GM19328 (cell line): ENCODE measurements around the gene ITK.
"Not testable (repeated sequence)": the region's sequence is repeated elsewhere in the genome, so short reads cannot be mapped to it uniquely, and the experiment has no call there.

Source experiments
- ATAC-seq: cut with Tn5 transposase; IDR thresholded peaks from one replicate; pipeline ENCODE4 v1.9.1; 2021; ENCODE audit warnings: mild to moderate bottlenecking, moderate library complexity; ENCODE audit not compliant: unreplicated experiment

Gene ITK

DNA sequence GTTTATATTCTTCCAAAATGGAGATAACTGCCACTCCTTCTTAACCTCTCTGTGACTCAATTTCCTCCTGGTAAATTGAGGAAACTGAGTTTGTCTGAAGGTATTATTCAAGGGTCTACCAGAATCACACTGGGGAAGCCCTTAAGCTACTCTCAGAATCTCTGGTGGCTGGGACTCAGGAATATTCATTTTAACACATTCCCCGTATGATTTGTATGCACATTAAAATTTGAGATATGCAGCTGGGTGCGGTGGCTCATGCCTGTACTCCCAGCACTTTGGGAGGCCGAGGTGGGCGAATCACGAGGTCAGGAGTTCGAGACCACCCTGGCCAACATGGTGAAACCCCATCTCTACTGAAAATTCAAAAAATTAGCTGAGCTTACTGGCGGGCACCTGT lies 64.1 kb downstream of the ITK start:
- ATAC-seq = not testable (repeated sequence)

GRCh38 chr5:157245476-157245875 lies 64.8 kb downstream of the ITK start:
- no peak for ATAC-seq

DNA sequence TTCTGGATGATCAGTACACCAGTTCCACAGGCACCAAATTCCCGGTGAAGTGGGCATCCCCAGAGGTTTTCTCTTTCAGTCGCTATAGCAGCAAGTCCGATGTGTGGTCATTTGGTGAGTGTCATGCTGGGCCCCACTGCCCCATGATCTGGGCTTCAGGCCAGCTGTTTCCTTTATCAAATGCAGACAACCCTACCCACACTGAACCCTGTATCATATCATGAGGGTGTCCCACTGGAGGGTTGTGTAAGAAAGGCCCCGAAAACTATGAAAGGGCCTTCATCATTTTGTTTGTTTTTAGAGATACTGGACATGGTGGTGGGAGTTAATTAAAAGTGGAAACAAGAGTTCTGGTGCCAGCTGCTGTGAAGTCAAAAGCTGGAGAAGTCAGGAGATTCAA lies 65.2 kb downstream of the ITK start:
- no peak for ATAC-seq

DNA sequence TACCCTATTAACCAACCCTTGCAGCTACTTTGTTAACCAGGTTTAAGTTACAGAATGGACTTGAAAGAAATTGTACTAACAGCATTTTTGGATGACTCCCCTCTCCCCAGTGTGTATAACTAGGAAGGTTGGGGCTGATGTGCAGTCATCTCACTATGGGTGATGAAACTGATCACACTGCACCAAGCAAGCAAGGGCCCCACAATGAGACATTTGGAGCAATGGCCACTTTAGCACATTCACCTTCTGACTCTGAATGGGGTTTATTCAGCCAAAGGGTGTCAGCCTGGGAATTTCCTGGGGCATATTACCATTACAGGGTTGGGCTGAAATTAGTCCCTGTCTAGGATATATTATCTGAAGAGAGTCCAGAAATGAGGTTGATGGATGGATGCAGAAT lies 66.6 kb downstream of the ITK start:
- no peak for ATAC-seq

DNA sequence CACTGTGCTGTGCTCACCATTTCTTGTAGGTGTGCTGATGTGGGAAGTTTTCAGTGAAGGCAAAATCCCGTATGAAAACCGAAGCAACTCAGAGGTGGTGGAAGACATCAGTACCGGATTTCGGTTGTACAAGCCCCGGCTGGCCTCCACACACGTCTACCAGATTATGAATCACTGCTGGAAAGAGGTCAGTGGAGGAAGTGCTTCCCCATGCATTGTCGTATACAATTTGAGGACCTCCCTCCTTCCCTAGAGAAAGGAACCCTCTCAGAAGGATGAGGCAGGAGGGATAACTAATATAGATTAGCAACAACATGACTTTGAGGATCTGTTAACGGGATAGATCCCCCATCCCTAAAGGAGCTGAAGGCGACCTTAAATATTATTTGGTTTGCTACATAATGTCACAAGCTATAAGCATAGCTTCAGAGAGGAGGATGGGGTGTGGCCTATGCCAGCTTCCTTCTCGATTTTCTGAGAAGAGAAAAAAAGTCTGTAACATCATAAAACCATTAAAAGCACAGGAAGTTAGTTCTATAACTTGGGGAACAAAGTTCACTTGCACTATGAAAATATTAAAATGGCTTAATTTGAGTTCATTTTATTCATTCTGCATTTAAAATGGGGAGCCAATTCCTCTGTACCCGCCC lies 68.3 kb downstream of the ITK start:
- no peak for ATAC-seq

GRCh38 chr5:157252711-157253465 lies 72.2 kb downstream of the ITK start:
- ATAC-seq = peak; percentile 90

GRCh38 chr5:157253547-157253946 lies 72.9 kb downstream of the ITK start:
- ATAC-seq = no peak

DNA sequence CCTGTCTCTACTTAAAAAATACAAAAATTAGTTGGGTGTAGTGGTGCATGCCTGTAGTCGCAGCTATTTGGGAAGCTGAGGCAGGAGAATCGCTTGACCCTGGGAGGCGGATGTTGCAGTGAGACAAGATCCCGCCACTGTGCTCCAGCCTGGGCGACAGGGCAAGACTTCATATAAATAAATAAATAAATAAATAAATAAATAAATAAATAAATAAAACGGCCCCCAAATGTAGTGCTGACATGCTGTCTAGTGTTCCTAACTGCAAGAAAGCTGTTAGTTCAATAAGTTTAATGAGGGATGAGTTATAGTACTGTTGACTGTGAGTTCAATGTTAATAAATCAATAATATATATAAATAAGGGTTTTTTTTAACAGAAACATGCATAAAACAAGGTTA lies 77.8 kb downstream of the ITK start:
- ATAC-seq = no peak

DNA sequence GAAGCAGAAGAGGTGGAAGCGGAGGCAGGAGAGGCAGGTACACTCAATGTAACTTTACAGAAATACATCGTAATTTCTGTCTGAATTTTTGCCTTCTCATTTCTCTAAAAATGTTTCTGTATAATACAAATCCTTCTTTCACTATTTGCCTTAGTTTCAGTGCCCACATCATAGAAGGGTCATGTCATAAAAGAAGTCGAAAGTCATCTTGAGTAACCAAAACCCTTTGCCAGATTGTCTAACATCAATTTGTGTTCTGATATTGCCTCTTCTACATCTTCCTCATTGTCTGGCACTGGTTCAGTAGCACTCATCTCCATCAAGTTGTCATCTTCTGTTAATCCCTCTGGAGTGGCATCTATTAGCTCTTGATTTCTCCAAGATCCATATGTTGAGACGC lies 79.1 kb downstream of the ITK start:
- ATAC-seq = no peak

DNA sequence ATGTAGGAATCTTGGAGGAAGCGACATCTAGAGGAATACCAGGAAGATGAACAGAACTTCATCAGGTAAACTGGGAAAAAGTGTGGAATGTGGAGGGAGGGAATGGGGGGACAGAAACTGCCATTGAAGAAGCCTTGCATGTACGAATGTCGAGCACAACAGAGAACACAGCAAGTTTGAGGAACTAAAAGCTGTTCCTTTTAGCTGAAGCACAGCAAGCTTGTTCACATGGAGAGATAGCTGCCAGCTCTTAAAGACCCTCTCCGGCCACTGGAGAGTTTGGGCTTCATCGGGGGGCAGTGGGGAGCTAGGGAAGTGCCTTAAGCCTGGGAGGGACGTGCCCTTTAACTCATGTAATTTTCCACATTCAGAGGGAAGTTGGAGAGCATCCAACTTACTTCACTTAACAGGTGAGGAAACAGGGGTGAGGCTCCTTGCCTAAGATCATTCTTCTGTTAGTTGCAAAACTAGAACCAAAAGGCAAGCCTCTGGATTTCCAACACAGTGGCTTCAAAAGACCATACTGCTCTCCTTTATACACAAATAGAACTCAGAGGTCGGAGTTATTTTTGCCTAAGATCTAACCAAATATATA lies 83.0 kb downstream of the ITK start:
- no peak for ATAC-seq

DNA sequence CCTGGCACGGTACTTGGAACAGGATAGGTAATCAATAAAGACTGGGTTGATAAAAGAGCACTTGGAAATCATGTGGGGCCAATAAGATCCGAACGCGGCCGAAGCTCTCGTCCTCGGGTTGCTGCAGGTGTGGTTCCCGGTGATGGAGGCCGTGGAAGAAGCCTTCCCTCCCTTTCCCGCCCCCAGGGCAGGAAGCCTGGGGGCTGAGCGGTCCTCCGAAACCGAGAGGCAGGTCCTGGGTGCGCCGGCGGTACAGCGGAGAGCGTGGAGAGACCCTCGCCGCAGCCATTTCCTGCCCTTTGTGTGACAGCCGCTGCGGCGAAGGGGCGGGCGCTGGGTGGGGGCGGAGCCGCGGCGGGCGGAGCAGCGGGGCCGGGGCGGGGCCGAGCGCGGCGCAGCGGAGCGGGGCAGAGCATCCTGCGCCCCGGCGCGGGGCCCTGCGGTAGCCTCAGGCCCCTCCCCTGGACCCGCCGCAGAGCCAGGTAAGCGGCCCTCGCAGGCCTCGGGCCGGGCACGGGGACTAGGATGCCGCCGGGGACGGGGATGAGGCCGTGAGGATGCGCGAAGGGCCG lies 85.2 kb downstream of the ITK start, which contains the start of gene CYFIP2:
CYFIP2 (plus strand) TSS at position 410 of the 572 bp plus-strand sequence. CDS start 19,239 bp downstream, outside the sequence.
- peak; percentile 84 for ATAC-seq

DNA sequence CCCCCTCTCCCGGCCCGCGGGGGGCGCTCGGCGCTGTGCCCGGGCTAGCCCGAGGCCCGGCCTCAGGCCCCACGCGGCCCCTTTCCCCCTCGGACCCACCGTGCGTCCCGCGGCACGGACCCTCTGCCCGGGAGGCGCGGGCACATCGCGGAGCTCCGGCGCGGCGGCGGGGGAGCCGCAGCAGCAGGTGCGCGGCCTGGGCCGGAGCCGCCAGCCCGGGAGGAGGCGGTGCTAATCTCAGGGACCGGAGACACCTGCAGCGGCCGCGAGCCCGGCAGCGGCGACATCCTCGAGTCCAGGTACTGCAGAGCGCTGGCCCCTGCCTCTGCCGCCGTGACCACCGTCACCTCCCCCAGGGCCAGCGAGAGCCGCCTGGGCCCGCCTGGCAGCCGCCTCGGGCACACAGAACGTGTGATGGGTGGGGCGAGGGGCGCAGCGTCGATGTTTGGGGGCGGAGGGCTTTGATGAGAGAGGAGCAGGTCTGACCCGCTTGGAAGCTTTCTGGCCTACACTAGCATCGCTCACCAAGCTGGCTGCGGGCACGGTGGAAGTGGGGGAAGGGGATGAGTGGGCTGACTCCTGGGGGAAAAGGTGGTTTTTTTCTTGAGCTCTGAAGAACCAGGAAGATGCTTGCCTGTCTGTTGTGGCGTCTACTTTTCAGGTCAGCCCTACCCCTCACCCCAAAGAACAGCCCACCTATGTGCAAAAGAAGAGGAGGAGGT lies 85.8 kb downstream of the ITK start:
- peak; percentile 32 for ATAC-seq

- no peak for ATAC-seq
Measured at GRCh38 chr5:157267025-157267424, 86.4 kb downstream of the ITK start.

- no peak for ATAC-seq
Measured at GRCh38 chr5:157267761-157268480, 87.3 kb downstream of the ITK start.

GRCh38 chr5:157269165-157269671 lies 88.6 kb downstream of the ITK start:
- no peak for ATAC-seq

DNA sequence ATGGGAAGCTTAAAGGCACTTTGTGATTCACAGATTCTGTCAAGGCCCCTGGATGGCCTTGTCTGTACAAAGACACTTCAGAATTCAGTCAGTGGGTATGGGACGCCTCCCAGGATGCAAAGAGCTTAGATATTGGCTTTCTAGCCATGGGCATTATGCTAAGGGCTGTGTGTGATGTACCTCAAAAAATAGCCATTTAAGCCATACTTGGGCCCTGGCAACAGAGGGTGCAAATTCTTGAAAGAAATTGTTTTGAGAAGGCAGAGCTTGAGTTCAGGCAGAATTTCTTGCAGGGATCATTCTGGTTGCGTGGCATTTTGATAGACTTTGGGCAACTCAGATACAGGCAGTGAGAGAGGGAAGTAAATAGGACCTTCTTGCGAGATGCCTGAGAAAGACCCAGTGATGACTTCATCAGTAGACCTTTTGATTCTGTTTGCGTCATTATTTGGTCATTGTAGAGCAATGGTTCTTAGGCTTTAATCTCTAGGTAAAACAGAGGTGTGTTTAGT lies 89.2 kb downstream of the ITK start:
- ATAC-seq = no peak

DNA sequence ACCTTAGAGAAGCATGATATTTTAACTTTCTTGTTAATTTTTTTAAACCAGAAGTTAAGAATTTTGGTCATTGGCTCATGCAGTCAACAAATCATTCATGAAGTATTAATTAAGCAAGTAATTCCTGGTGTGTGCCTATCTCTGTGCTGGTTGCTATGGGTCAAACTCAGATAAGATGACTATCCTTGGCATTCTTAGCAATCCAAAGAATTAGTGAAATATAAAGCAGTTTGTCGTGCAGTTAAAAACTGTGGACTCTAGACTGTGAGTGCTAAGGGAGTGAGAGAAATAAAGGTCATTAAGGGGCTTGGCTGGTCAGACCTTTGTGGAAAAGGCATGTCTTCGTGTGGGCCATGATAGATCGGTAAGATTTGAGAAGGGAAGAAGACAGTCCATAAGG lies 90.1 kb downstream of the ITK start:
- ATAC-seq = no peak

- peak; percentile 83 for ATAC-seq
Measured at GRCh38 chr5:157271740-157272271, 91.2 kb downstream of the ITK start.

DNA sequence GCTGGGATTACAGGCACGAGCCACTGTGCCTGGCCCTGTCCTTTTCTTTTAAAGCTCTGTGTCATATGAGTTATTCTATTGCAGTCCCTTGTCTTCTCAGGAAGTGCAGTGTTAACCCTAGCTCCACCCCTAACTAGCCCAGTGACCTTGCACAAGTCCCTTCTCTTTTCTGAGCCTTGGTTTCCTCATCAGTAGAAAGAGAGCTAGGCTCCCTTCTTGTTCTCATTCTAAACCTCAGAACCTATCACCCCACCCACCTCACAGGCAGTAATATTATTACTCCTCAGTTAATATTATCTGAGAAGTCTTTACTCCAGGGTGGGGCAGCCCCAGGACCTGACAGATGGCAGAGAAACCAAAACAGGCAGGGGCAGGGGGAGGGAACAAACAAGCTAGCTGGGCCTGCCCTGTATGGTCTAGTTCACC lies 92.5 kb downstream of the ITK start:
- ATAC-seq = peak; percentile 40

DNA sequence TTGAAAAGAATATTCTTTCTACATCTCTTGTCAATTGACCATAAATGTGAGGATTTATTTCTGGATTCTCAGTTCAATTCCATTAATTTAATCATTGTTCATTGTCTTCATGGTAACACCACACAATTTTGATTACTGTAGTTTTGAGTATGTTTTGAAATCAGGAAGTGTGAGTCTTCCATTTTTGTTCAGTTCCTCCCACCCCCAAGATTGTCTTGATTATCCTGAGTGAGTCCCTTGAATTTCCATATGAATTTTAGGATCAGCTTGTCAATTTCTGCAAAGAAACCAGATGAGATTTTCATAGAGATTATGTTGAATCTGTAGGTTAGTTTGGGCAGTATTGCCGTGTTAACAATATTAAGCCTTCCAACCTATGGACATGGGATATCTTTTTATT lies 94.8 kb downstream of the ITK start:
- ATAC-seq = no peak
